Activated CD8-positive, alpha-beta memory T cell treated with anti-CD3 and anti-CD28 coated beads, Interleukin-2, amount 10 ng/mL, durations not matched to agents 7 days and 5 days (primary cell): ENCODE results near the gene COMP. TPM values are rescaled to one million over a fixed set of nuclear protein-coding genes. Genes with fewer than 3 reads are reported as not detected.
"Not testable (repeated sequence)": the region's sequence is repeated elsewhere in the genome, so short reads cannot be mapped to it uniquely, and the experiment has no call there.

Experiments
- ATAC-seq: fragments of 150-1000 bp; cut with Tn5 transposase; one replicate; pipeline ENCODE4 v1.10.0; 2021; ENCODE audit warnings: moderate library complexity
- CTCF ChIA-PET: fragments of 350-600 bp; sonication (Branson Sonifier 250); formaldehyde crosslinking; loops from one replicate; lab custom pipeline; 2021; ENCODE audit warnings: antibody characterized with exemption; lab: Charles Lee
- DNase-seq: peaks from one replicate; pipeline ENCODE4 v3.0.0-alpha.2; 2020
- H3K27ac Mint-ChIP-seq: one replicate; pipeline ENCODE4 v1.8.0; 2021; ENCODE audit warnings: mild to moderate bottlenecking, mixed read lengths
- H3K27me3 Mint-ChIP-seq: one replicate; pipeline ENCODE4 v1.8.0; 2021; ENCODE audit warnings: mixed read lengths
- H3K36me3 Mint-ChIP-seq: one replicate; pipeline ENCODE4 v1.8.0; 2021; ENCODE audit warnings: mild to moderate bottlenecking, mixed read lengths
- H3K4me1 Mint-ChIP-seq: one replicate; pipeline ENCODE4 v1.8.0; 2021; ENCODE audit warnings: mixed read lengths
- H3K4me3 Mint-ChIP-seq: one replicate; pipeline ENCODE4 v1.8.0; 2021; ENCODE audit warnings: mild to moderate bottlenecking, moderate library complexity, mixed read lengths
- H3K9me3 Mint-ChIP-seq: one replicate; pipeline ENCODE4 v1.8.0; 2022; ENCODE audit warnings: low read depth, mixed read lengths
- total RNA-seq, 2 experiments: library from RNA; stranded (reverse); gene quantifications; one replicate each; pipeline ENCODE4 v1.2.3, GENCODE V29; 2021

The COMP gene
- total RNA-seq, 2 experiments from 2014 or later, result not detected

DNA sequence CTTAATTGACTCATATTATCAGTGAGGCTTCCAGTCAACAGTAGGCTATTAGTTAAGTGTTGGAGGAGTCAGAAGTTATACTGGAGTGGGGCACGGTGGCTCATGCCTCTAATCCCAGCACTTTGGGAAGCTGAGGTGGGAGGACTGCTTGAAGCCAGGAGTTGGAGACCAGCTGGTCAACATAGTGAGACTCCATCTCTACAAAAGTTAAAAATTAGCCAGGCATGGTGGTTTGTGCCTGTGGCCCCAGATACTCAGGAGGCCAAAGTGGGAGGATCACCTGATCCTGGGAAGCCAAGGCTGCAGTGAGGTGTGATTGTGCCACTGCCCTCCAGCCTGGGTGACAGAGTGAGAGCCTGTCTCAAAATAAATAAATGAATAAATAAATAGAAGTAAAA, 53.2 kb downstream of the COMP start:
- no peaks in the 10 kb centered on the region for H3K4me1 Mint-ChIP-seq
- no peaks in the 10 kb centered on the region for H3K9me3 Mint-ChIP-seq
- H3K36me3 Mint-ChIP-seq, result no peaks in the 10 kb centered on the region
- no peak overlapping the region for H3K4me3 Mint-ChIP-seq
- no peaks in the 10 kb centered on the region for H3K27me3 Mint-ChIP-seq
- ATAC-seq (no peak), DNase-seq (no peak)
- CTCF ChIA-PET, result no interaction called here
- no peak overlapping the region for H3K27ac Mint-ChIP-seq

DNA sequence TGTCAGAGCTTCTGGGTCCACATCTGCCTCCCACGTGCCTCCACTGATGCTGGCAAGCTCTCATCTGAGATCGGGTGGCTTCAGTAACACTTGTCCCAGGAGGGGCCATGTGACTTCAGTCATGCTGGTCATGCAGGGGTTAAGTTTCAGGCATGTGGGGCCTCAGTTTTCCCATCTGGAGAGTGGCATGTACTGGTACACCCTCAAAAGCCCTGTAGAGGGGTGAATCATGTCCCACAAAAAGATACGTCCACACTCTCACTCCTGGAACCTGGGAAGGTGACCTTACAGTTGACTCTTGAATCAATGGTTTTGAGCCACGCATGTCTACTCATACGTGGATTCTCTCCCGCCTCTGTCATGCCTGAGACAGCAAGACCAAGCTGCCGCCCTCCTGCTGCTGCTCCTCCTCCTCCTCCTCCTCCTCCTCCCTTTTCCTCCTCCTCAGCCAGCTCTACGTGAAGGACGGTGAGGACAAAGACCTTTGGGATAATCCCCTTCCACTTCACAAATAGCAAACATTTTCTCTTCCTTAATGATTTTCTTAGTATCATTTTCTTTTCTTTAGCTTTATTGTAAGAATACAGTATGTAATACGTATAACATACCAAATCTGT, 53.7 kb downstream of the COMP start:
- DNase-seq (no peak), ATAC-seq (no peak)
- H3K36me3 Mint-ChIP-seq, result no peaks in the 10 kb centered on the region
- no peaks in the 10 kb centered on the region for H3K27me3 Mint-ChIP-seq
- H3K4me3 Mint-ChIP-seq, result no peak overlapping the region
- CTCF ChIA-PET, result no interaction called here
- H3K9me3 Mint-ChIP-seq, result no peaks in the 10 kb centered on the region
- H3K4me1 Mint-ChIP-seq, result no peaks in the 10 kb centered on the region
- H3K27ac Mint-ChIP-seq, result no peak overlapping the region

DNA sequence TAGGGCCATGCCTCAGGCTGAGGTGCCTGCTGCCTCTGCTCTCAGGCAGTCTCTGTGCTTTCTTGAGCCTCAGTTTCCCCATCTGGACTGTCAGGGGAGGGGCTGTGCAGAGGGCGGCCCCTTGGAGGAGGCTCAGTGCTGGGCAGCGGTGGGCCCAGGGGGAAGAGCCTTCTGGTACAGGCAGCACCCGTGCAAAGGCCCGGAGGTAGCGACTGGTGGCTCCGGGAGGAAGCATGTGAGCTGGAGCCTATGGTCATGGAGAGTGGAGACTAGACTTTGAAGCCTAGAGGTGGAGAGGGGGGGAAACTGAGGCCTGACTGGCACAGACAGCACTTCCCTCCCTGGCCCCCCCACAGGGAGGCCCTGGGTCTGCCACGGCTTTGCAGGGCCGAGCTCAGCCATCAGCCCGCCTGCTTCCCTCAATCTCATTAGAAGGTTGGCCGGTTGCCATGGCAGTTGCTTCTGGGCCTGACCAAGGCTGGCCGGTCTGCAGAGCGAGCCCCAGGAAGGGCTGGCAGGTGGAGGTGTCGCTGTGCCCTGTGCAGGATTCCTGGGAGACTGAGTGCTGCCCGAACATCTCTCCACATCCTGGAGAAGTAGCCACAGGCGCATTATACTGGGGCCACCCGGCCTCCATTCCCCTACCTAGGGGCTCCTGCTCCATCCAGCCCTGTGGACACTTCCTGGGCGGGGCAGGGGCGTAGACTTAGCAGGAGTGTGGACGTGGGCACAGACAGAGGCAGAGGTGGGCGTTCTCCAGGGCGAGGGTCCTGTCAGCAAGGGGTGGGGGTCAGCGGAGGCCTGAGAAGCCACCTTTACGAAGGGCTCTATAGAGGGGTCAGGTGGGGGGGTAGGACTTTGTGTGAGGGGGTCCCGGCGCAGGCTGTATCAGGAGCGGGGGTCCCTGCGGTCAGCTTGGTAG, 54.4 kb downstream of the COMP start:
- CTCF ChIA-PET, result no interaction called here
- DNase-seq (no peak), ATAC-seq (no peak)
- no peaks in the 10 kb centered on the region for H3K4me1 Mint-ChIP-seq
- no peak overlapping the region for H3K27ac Mint-ChIP-seq
- no peak overlapping the region for H3K4me3 Mint-ChIP-seq
- no peaks in the 10 kb centered on the region for H3K27me3 Mint-ChIP-seq
- H3K36me3 Mint-ChIP-seq, result no peaks in the 10 kb centered on the region
- no peaks in the 10 kb centered on the region for H3K9me3 Mint-ChIP-seq

DNA sequence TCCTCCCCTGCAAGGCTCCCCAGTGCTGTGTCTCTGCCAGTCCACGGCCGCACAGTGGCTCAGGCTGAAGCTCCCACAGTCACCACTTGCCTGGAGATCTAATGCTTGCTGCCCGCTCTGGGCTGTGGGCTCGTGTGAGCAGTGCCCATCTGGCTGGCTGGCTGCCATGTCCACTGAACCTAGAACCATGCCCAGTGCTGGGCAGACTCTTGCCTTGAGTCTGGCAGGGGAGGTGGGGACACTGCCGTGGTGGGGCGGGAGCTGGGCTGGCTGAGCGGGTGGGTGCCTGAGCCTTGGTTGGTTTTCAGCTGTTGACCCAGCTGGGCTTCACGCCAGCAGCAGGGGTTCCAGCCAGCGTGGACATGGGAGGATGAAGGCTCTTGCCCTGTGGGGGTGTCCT, 55.4 kb downstream of the COMP start:
- H3K4me3 Mint-ChIP-seq, result no peak overlapping the region
- CTCF ChIA-PET, result no interaction called here
- H3K36me3 Mint-ChIP-seq, result no peaks in the 10 kb centered on the region
- no peaks in the 10 kb centered on the region for H3K9me3 Mint-ChIP-seq
- ATAC-seq, result no peak
- peaks cover 4% of the 10 kb centered on the region for H3K4me1 Mint-ChIP-seq
- H3K27me3 Mint-ChIP-seq, result no peaks in the 10 kb centered on the region
- H3K27ac Mint-ChIP-seq, result no peak overlapping the region
- no peak for DNase-seq

DNA sequence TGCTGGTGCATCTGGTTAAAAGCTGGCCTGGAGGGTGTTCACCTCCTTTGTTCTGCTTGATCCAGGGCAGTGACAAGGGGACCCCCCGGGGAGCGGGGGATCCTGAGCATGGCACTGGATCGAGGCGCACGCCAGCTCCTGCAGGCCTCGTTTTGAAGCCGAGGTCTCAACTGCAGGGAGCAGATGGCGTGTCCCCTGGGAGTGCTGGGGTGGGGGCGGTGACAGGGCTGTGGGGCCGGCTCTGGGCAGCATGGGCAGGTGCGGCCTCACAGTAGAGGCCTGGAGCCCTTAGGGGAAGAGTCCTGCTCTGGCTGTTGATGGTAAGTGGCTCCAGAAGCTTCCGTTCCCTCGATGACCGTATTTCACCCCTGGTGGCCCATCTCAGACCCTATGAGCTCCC, 55.8 kb downstream of the COMP start:
- Mint-ChIP-seq H3K27ac (no peak overlapping the region), H3K36me3 (no peaks in the 10 kb centered on the region), H3K27me3 (no peaks in the 10 kb centered on the region), H3K4me1 (peaks cover 4% of the 10 kb centered on the region), H3K4me3 (no peak overlapping the region), H3K9me3 (no peaks in the 10 kb centered on the region)
- CTCF ChIA-PET, result no interaction called here
- DNase-seq, result no peak
- no peak for ATAC-seq

DNA sequence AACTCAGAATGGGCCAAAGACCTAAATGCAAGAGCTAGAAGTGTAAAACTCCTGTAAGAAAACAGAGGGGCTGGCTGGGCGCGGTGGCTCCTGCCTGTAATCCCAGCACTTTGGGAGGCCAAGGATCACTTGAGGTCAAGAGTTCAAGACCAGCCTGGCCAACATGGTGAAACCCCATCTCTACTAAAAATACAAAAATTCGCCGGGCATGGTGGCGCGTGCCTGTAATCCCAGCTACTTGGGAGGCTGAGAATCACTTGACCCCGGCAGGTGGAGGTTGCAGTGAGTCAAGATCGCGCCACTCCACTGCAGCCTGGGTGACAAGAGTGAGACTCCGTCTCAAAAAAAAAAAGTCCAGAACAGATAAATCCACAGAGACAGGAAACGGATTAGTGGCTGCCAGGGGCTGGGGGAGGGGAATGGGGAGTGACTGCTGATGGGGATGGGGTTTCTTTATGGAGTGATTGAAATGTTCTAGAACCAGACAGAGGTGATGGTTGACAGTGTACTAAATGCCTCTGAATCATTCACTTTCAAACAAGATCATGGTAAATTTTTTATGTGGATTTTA, 57.3 kb downstream of the COMP start:
- H3K4me1 Mint-ChIP-seq, H3K27me3 Mint-ChIP-seq, H3K27ac Mint-ChIP-seq, CTCF ChIA-PET, H3K36me3 Mint-ChIP-seq, H3K4me3 Mint-ChIP-seq, H3K9me3 Mint-ChIP-seq, DNase-seq, ATAC-seq: not testable (repeated sequence)

DNA sequence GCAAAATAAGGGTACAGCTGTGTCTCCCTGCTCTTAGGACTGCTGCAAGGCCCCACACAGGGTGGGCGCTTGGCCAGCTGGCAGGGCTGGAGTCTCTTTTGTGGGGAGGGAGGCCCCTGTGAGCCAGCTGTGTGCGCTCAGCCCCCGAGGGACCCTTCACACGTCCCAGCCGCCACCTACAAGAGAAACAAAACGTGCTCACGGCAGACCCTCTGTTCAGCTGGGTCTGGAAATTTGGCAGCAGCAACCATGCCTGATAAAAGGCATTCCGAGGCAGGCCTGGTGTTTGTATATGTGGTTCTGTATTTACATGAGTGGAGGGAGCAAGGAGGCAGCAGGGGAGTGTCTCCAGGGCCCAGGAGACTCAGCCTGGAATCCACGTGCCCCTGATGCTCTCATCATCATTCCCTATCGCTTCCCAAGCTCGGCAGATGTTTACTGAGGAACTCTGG, 57.9 kb downstream of the COMP start:
- Mint-ChIP-seq H3K4me1 (peaks cover 4% of the 10 kb centered on the region), H3K4me3 (no peak overlapping the region), H3K9me3 (no peaks in the 10 kb centered on the region), H3K27ac (no peak overlapping the region), H3K27me3 (no peaks in the 10 kb centered on the region), H3K36me3 (no peaks in the 10 kb centered on the region)
- no peak for ATAC-seq
- CTCF ChIA-PET, result no interaction called here
- no peak for DNase-seq

Other genes with a start within 250 kb of the COMP start
- gene FKBP8, start 247.7 kb downstream of the COMP start, total RNA-seq, result 100 to 1,000 TPM; 220 to 286 TPM
- gene KXD1, start 233.4 kb downstream of the COMP start, total RNA-seq, result 100 to 1,000 TPM; 106 to 113 TPM
- gene UBA52, start 219.4 kb downstream of the COMP start, total RNA-seq, result 1,000 to 10,000 TPM; 1,256 to 1,325 TPM
- gene REX1BD, start 202.5 kb downstream of the COMP start, total RNA-seq, result 100 to 1,000 TPM in 1 of 2 experiments, 10 to 100 TPM in 1; 88.9 to 102 TPM
- gene CRLF1, start 184.5 kb downstream of the COMP start, total RNA-seq, result not detected
- gene TMEM59L, start 178.4 kb downstream of the COMP start, total RNA-seq, result not detected
- 10 to 100 TPM; 12.8 to 15.8 TPM for gene KLHL26, start 154.3 kb downstream of the COMP start, total RNA-seq
- gene CRTC1, start 107.6 kb downstream of the COMP start, total RNA-seq, result 1 to 10 TPM; 5.9 to 6.4 TPM
- gene UPF1, start 40.7 kb upstream of the COMP start, total RNA-seq, result 10 to 100 TPM; 98.4 to 98.7 TPM
- gene CERS1, start 104.9 kb upstream of the COMP start, total RNA-seq, result not detected
- gene COPE, start 128.1 kb upstream of the COMP start, total RNA-seq, result 100 to 1,000 TPM; 251 to 264 TPM
- gene DDX49, start 128.4 kb upstream of the COMP start, total RNA-seq, result 10 to 100 TPM; 48.2 to 56.4 TPM
- gene HOMER3, start 149.9 kb upstream of the COMP start, total RNA-seq, result under 1 TPM in 1 of 2 experiments, not detected in 1; 0.26 TPM
- 100 to 1,000 TPM; 126 to 192 TPM for gene SUGP2, start 242.2 kb upstream of the COMP start, total RNA-seq
- gene ARMC6, start 242.3 kb upstream of the COMP start, total RNA-seq, result 10 to 100 TPM; 30.8 to 39.0 TPM